ENCODE measurements around the gene ARFGEF2. TPM values are rescaled to one million over a fixed set of nuclear protein-coding genes. Genes with fewer than 3 reads are reported as not detected.
A peak's percentile ranks its signal among the peaks of the same experiment; 100 is the strongest.
"Not testable (repeated sequence)": the region's sequence is repeated elsewhere in the genome, so short reads cannot be mapped to it uniquely, and the experiment has no call there.

ARFGEF2 gene
- total RNA-seq, 1 donor from 2014 or later = 32.9 TPM

GRCh38 chr20:49001741-49002140, 80.2 kb downstream of the ARFGEF2 start:
- H3K4me3 ChIP-seq = no peak overlapping the region
- H3K4me1 ChIP-seq = no peaks in the 10 kb centered on the region
- peaks cover 97% of the 10 kb centered on the region for H3K36me3 ChIP-seq
- DNase-seq (no peak), ATAC-seq (no peak)
- TF ChIP-seq CTCF (IDR thresholded peaks at IDR 0.05) = no peak
- H3K9me3 ChIP-seq = no peaks in the 10 kb centered on the region
- no peak overlapping the region for H3K27ac ChIP-seq
- no peaks in the 10 kb centered on the region for H3K27me3 ChIP-seq (ENCODE audit: low read depth)
- intact Hi-C loops (cut with DNase I) = no loop called here

- Histone ChIP-seq H3K4me1 (no peaks in the 10 kb centered on the region), H3K4me3 (no peak overlapping the region), H3K36me3 (peaks cover 95% of the 10 kb centered on the region), H3K27me3 (ENCODE audit: low read depth) (no peaks in the 10 kb centered on the region), H3K27ac (no peak overlapping the region), H3K9me3 (no peaks in the 10 kb centered on the region)
- no peak for TF ChIP-seq CTCF (IDR thresholded peaks at IDR 0.05)
- intact Hi-C loops (cut with DNase I) = no loop called here
- ATAC-seq (no peak), DNase-seq (no peak)
Measured at GRCh38 chr20:49006446-49006980, 85.0 kb downstream of the ARFGEF2 start.

- Histone ChIP-seq H3K27me3 (ENCODE audit: low read depth) (no peaks in the 10 kb centered on the region), H3K27ac (no peak overlapping the region), H3K4me1 (no peaks in the 10 kb centered on the region), H3K9me3 (no peaks in the 10 kb centered on the region), H3K36me3 (peaks cover 98% of the 10 kb centered on the region), H3K4me3 (no peak overlapping the region)
- ATAC-seq (no peak), DNase-seq (no peak)
- TF ChIP-seq CTCF (IDR thresholded peaks at IDR 0.05) = no peak
- intact Hi-C loops (cut with DNase I) = no loop called here
Measured at GRCh38 chr20:49009899-49010631, 88.6 kb downstream of the ARFGEF2 start.

- H3K36me3 ChIP-seq = peaks cover 99% of the 10 kb centered on the region
- no peak for ATAC-seq
Measured at GRCh38 chr20:49024220-49024619, 102.7 kb downstream of the ARFGEF2 start.

GRCh38 chr20:49028177-49028576, 106.7 kb downstream of the ARFGEF2 start:
- intact Hi-C loops (cut with DNase I); H3K9me3 ChIP-seq; DNase-seq; H3K4me1 ChIP-seq; H3K4me3 ChIP-seq; ATAC-seq; H3K27me3 ChIP-seq (ENCODE audit: low read depth); H3K27ac ChIP-seq: not testable (repeated sequence)
- peaks cover 97% of the 10 kb centered on the region for H3K36me3 ChIP-seq

More at GRCh38 chr20:49024220-49024619, 102.7 kb downstream of the ARFGEF2 start:
- no peak for DNase-seq
- no peak for TF ChIP-seq CTCF (IDR thresholded peaks at IDR 0.05)
- intact Hi-C loops (cut with DNase I) = no loop called here
- H3K4me1 ChIP-seq = no peaks in the 10 kb centered on the region
- no peak overlapping the region for H3K4me3 ChIP-seq
- H3K27ac ChIP-seq = no peak overlapping the region
- H3K9me3 ChIP-seq = no peaks in the 10 kb centered on the region
- no peaks in the 10 kb centered on the region for H3K27me3 ChIP-seq (ENCODE audit: low read depth)

GRCh38 chr20:49028684-49029083, 107.2 kb downstream of the ARFGEF2 start:
- TF ChIP-seq CTCF (IDR thresholded peaks at IDR 0.05) = no peak
- DNase-seq = no peak
- H3K36me3 ChIP-seq = peaks cover 97% of the 10 kb centered on the region
- H3K4me3 ChIP-seq = no peak overlapping the region
- intact Hi-C loops (cut with DNase I) = no loop called here
- H3K9me3 ChIP-seq = no peaks in the 10 kb centered on the region
- peaks cover 7% of the 10 kb centered on the region for H3K4me1 ChIP-seq
- H3K27me3 ChIP-seq (ENCODE audit: low read depth) = no peaks in the 10 kb centered on the region
- peak; percentile 20 to 36 for ATAC-seq
- H3K27ac ChIP-seq = no peak overlapping the region

All from lower lobe of right lung (tissue), 2 donors.